HepG2 (cell line): Measurements from ENCODE around the gene PCDHB9. TPM values are rescaled to one million over a fixed set of nuclear protein-coding genes. Genes with fewer than 3 reads are reported as not detected.
A peak's percentile ranks its signal among the peaks of the same experiment; 100 is the strongest.
"Not testable (repeated sequence)": the region's sequence is repeated elsewhere in the genome, so short reads cannot be mapped to it uniquely, and the experiment has no call there.

Experiments
- ATAC-seq: fragments of 200-7000 bp; cut with Tn5 transposase; 3 replicates; pipeline ENCODE4 v1.9.1; 2020; ENCODE audit warnings: mild to moderate bottlenecking, moderate library complexity
- BruUV-seq: library from RNA; stranded (reverse); fragments of 400-500 nt; replicated peaks from 2 replicates; lab custom pipeline; 2021; lab: Mats Ljungman, UMichigan
- CTCF ChIA-PET: fragments of 300-600 bp; formaldehyde crosslinking; extraction: SDS; loops from one replicate; lab custom pipeline; 2021; ENCODE audit warnings: low total read pairs, inconsistent platforms, low intra/inter-chr PET ratio; lab: Yijun Ruan, JAX
- POLR2A ChIA-PET: fragments of 350-600 bp; sonication (Branson Sonifier 250); formaldehyde crosslinking; loops from one replicate; lab custom pipeline; 2020; ENCODE audit warnings: antibody characterized with exemption, inconsistent platforms; lab: Yijun Ruan, JAX
- DNase-seq: peaks from one replicate; pipeline ENCODE4 v3.0.0-alpha.2; 2015; ENCODE audit warnings: low spot score
- FAIRE-seq: peaks from 3 replicates; lab custom pipeline; 2011; peaks lifted over from hg19 to GRCh38; lab: Jason Lieb, UNC
- H2AFZ ChIP-seq: one replicate; pipeline ENCODE4 v1.6.1; 2011; ENCODE audit warnings: low read length, inconsistent platforms
- H3K27ac ChIP-seq: fragments of 300-600 bp; 3 replicates; pipeline ENCODE4 v1.8.0; 2011; ENCODE audit warnings: mixed run types, mild to moderate bottlenecking, mixed read lengths, low read length, inconsistent platforms; ENCODE audit not compliant: insufficient read depth; ENCODE audit errors: extremely low read length
- H3K27me3 ChIP-seq, 2 experiments: fragments of 200-600 bp in 1 of 2; 2 replicates in 1 of 2; 3 replicates in 1 of 2; pipeline versions ENCODE4 v1.6.0 to v1.8.0; 2011; ENCODE audit warnings: low read length in 2 of 2, mild to moderate bottlenecking in 2 of 2, moderate library complexity in 2 of 2, inconsistent platforms in 1 of 2; ENCODE audit not compliant: insufficient read depth in 2 of 2, control insufficient read depth in 1 of 2
- H3K36me3 ChIP-seq, 2 experiments: fragments of 200-600 bp in 1 of 2; replicated peaks in 1 of 2; 2 replicates in 1 of 2; 3 replicates in 1 of 2; pipeline versions ENCODE4 v1.5.1 to v1.8.0; 2011; ENCODE audit warnings: low read length in 2 of 2, inconsistent platforms in 1 of 2; ENCODE audit not compliant: insufficient read depth in 2 of 2, control insufficient read depth in 1 of 2
- H3K4me1 ChIP-seq: 2 replicates; pipeline ENCODE4 v1.5.1; 2012; ENCODE audit warnings: low read length, inconsistent platforms; ENCODE audit not compliant: insufficient read depth
- H3K4me2 ChIP-seq: 2 replicates; pipeline ENCODE4 v1.6.0; 2011; ENCODE audit warnings: low read depth, low read length, inconsistent platforms
- H3K4me3 ChIP-seq, 3 experiments: fragments of 200-600 bp in 1 of 3; sonication (generic), shearing (Covaris generic) in 1 of 3; replicated peaks in 1 of 3; 2 replicates each; pipeline ENCODE4 v1.5.1; 2011 to 2016; ENCODE audit warnings: low read length in 3 of 3, inconsistent platforms in 2 of 3, low read depth in 2 of 3, mild to moderate bottlenecking in 2 of 3, control low read depth in 1 of 3, mixed read lengths in 1 of 3; ENCODE audit not compliant: insufficient read depth in 1 of 3
- H3K79me2 ChIP-seq: one replicate; pipeline ENCODE4 v1.6.1; 2011; ENCODE audit warnings: low read length, inconsistent platforms; ENCODE audit not compliant: insufficient read depth
- H3K9ac ChIP-seq: 2 replicates; pipeline ENCODE4 v1.6.0; 2011; ENCODE audit warnings: mild to moderate bottlenecking, low read depth, low read length, inconsistent platforms; ENCODE audit not compliant: insufficient read depth
- H3K9me3 ChIP-seq: 2 replicates; pipeline ENCODE4 v1.5.1; 2012; ENCODE audit warnings: mild to moderate bottlenecking, low read length
- H4K20me1 ChIP-seq: 2 replicates; pipeline ENCODE4 v1.6.0; 2011; ENCODE audit warnings: inconsistent platforms, mild to moderate bottlenecking, low read length, moderate library complexity; ENCODE audit not compliant: insufficient read depth
- CTCF ChIP-seq: sonication (generic); formaldehyde crosslinking; IDR thresholded peaks from 2 replicates; pipeline ENCODE4 v1.5.0; 2020; ENCODE audit warnings: mild to moderate bottlenecking, missing genetic modification reagents, moderate library complexity
- STAG1 ChIP-seq: sonication (generic); formaldehyde crosslinking; IDR thresholded peaks from 2 replicates; pipeline ENCODE4 v1.4.0; 2020; ENCODE audit warnings: missing genetic modification reagents
- ZNF30 ChIP-seq: sonication (generic); formaldehyde crosslinking; IDR thresholded peaks from 2 replicates; pipeline ENCODE4 v1.5.0; 2020; ENCODE audit warnings: mild to moderate bottlenecking, missing genetic modification reagents
- WGBS: methylation state at CpG from one replicate; pipeline ENCODE4 v1.1.6; 2017; ENCODE audit warnings: low lambda C conversion rate; 5-methylcytosine and 5-hydroxymethylcytosine counted together
- in situ Hi-C: cut with HindIII; loops from 2 replicates; pipeline ENCODE4 v1.10.0; 2017; ENCODE audit warnings: low pct_unique_long_range_greater_than_20kb; ENCODE audit not compliant: extremely low pct_ligation_motif_present
- intact Hi-C: fragments of 100-400 bp; cut with micrococcal nuclease; formaldehyde crosslinking; loops from one replicate; pipeline ENCODE4 v1.10.0; 2022; ENCODE audit not compliant: unreplicated experiment
- polyA plus RNA-seq, 8 experiments: library from polyadenylated mRNA; depleted of rRNA in 3 of 8; stranded (reverse) in 7 of 8; unstranded in 1 of 8; fragments of >200 nt; fragmentation: Illumina TruSeq in 4 of 8; extraction: Trizol in 4 of 8; gene quantifications; 2 replicates each; pipeline versions ENCODE4 v1.2.1 to v1.2.3, GENCODE V29; 2011 to 2016; ENCODE audit warnings: low read depth in 4 of 8, missing spikeins in 1 of 8, mixed read lengths in 1 of 8; ENCODE audit not compliant: insufficient read depth in 1 of 8
- total RNA-seq, 5 experiments: library from RNA; depleted of rRNA; stranded (reverse); fragments of >200 nt; fragmentation: Illumina TruSeq; extraction: Trizol; gene quantifications; 2 replicates each; pipeline ENCODE4 v1.2.3, GENCODE V29; 2016; ENCODE audit warnings: low read depth in 1 of 5

PCDHB9 gene
- total and polyA plus RNA-seq, 2 of the 13 experiments (the other 11 are each of a cell fraction or from before 2014, with no cell fraction given), result 0.17 to 0.18 TPM

GRCh38 chr5:141234109-141234667, 47.2 kb downstream of the PCDHB9 start:
- Histone ChIP-seq H3K36me3 (no peaks in the 10 kb centered on the region), H3K4me1 (no peaks in the 10 kb centered on the region), H3K27ac (no peak overlapping the region)
- TF ChIP-seq STAG1, result peak; percentile 51
- TF ChIP-seq ZNF30 (CRISPR knock-in tag), result no peak
- TF ChIP-seq CTCF (CRISPR knock-in tag), result peak; percentile 54
- TF ChIP-seq, all 625 proteins: peak for 2
- ATAC-seq (no peak), DNase-seq (peak; percentile 4), FAIRE-seq (no peak)
- Histone ChIP-seq H3K4me3 (0 out of 6 replicates have a peak overlapping the region, but pooled peaks of 1 of the 3 experiments have one; percentile 24), H3K79me2 (no peaks in the 10 kb centered on the region), H3K27me3 (no peaks in the 10 kb centered on the region), H3K9me3 (peaks cover 37% of the 10 kb centered on the region), H2AFZ (peak overlapping the region; percentile 48), H3K9ac (peak overlapping the region; percentile 14; the same call in 1 of the 2 replicates), H4K20me1 (no peaks in the 10 kb centered on the region), H3K4me2 (peak overlapping the region; percentile 52)
- intact Hi-C loops (no loop called here), in situ Hi-C loops (no loop called here)
- ChIA-PET CTCF (interaction anchor here (0.6 to 1.3 kb wide), 2 partner anchors 278 to 330 kb away, joined by 3 to 5 read pairs; no protein-coding TSS in a partner anchor), POLR2A (no interaction called here)
- WGBS, result 15% methylated on average over 15 of the region's 15 CpGs
- BruUV-seq, result no TSS peak

- H3K36me3 ChIP-seq, intact Hi-C loops, CTCF ChIA-PET: not testable (repeated sequence)
Observed at GRCh38 chr5:141235922-141236321, 49.0 kb downstream of the PCDHB9 start.

More at GRCh38 chr5:141235922-141236321, 49.0 kb downstream of the PCDHB9 start:
- H3K79me2 ChIP-seq, H3K9ac ChIP-seq, FAIRE-seq, H3K27me3 ChIP-seq, BruUV-seq, in situ Hi-C loops, DNase-seq, H2AFZ ChIP-seq, ATAC-seq, H4K20me1 ChIP-seq, H3K4me1 ChIP-seq, H3K4me3 ChIP-seq, POLR2A ChIA-PET, H3K27ac ChIP-seq, H3K4me2 ChIP-seq: not testable (repeated sequence)
- H3K9me3 ChIP-seq, result peaks cover 45% of the 10 kb centered on the region
- WGBS, result 83% methylated on average over 21 of the region's 40 CpGs
